Activated naive CD4-positive, alpha-beta T cell treated with anti-CD3 and anti-CD28 coated beads for 36 hours (primary cell): Measurements from ENCODE around the gene ATG13. TPM values are rescaled to one million over a fixed set of nuclear protein-coding genes. Genes with fewer than 3 reads are reported as not detected.
"Not testable (repeated sequence)": the region's sequence is repeated elsewhere in the genome, so short reads cannot be mapped to it uniquely, and the experiment has no call there.

Experiments
- CTCF ChIA-PET: fragments of 350-600 bp; sonication (Branson Sonifier 250); formaldehyde crosslinking; loops from one replicate; lab custom pipeline; 2021; ENCODE audit warnings: antibody characterized with exemption; lab: Charles Lee
- DNase-seq: peaks from one replicate; pipeline ENCODE4 v3.0.0-alpha.2; 2020
- H3K27ac Mint-ChIP-seq: one replicate; pipeline ENCODE4 v1.8.0; 2021; ENCODE audit warnings: mild to moderate bottlenecking, mixed read lengths
- H3K27me3 Mint-ChIP-seq: one replicate; pipeline ENCODE4 v1.8.0; 2021; ENCODE audit warnings: low read depth, mixed read lengths
- H3K36me3 Mint-ChIP-seq: one replicate; pipeline ENCODE4 v1.8.0; 2021; ENCODE audit warnings: low read depth, mixed read lengths
- H3K4me1 Mint-ChIP-seq: one replicate; pipeline ENCODE4 v1.8.0; 2021; ENCODE audit warnings: low read depth, mixed read lengths
- H3K4me3 Mint-ChIP-seq: one replicate; pipeline ENCODE4 v1.8.0; 2021; ENCODE audit warnings: mild to moderate bottlenecking, moderate library complexity, mixed read lengths
- H3K9me3 Mint-ChIP-seq: one replicate; pipeline ENCODE4 v1.8.0; 2021; ENCODE audit warnings: mixed read lengths
- intact Hi-C: fragments of 100-400 bp; cut with micrococcal nuclease; formaldehyde crosslinking; loops from one replicate; pipeline ENCODE4 v1.15.1; 2023
- total RNA-seq, 2 experiments: library from RNA; stranded (reverse); gene quantifications; one replicate each; pipeline ENCODE4 v1.2.3, GENCODE V29; 2021

ATG13 gene
- total RNA-seq, 2 experiments from 2014 or later = 54.7 to 55.6 TPM

GRCh38 chr11:46659908-46660307, 42.6 kb downstream of the ATG13 start:
- no peak overlapping the region for H3K27ac Mint-ChIP-seq
- H3K4me1 Mint-ChIP-seq = no peaks in the 10 kb centered on the region
- H3K36me3 Mint-ChIP-seq = peaks cover 18% of the 10 kb centered on the region
- intact Hi-C loops = no loop called here
- CTCF ChIA-PET = no interaction called here
- H3K27me3 Mint-ChIP-seq = no peaks in the 10 kb centered on the region
- no peaks in the 10 kb centered on the region for H3K9me3 Mint-ChIP-seq
- no peak for DNase-seq
- no peak overlapping the region for H3K4me3 Mint-ChIP-seq

- no peak overlapping the region for H3K4me3 Mint-ChIP-seq
- H3K36me3 Mint-ChIP-seq = peaks cover 23% of the 10 kb centered on the region
- CTCF ChIA-PET = no interaction called here
- intact Hi-C loops = no loop called here
- H3K27ac Mint-ChIP-seq = no peak overlapping the region
- no peaks in the 10 kb centered on the region for H3K27me3 Mint-ChIP-seq
- H3K9me3 Mint-ChIP-seq = no peaks in the 10 kb centered on the region
- DNase-seq = no peak
- no peaks in the 10 kb centered on the region for H3K4me1 Mint-ChIP-seq
Measured at GRCh38 chr11:46661836-46662235, 44.5 kb downstream of the ATG13 start.

GRCh38 chr11:46662366-46662765, 45.0 kb downstream of the ATG13 start:
- no peaks in the 10 kb centered on the region for H3K4me1 Mint-ChIP-seq
- DNase-seq = no peak
- no peaks in the 10 kb centered on the region for H3K9me3 Mint-ChIP-seq
- no peak overlapping the region for H3K4me3 Mint-ChIP-seq
- H3K36me3 Mint-ChIP-seq = peaks cover 19% of the 10 kb centered on the region
- no peak overlapping the region for H3K27ac Mint-ChIP-seq
- CTCF ChIA-PET = no interaction called here
- H3K27me3 Mint-ChIP-seq = no peaks in the 10 kb centered on the region
- intact Hi-C loops = no loop called here

- H3K27ac Mint-ChIP-seq = peak overlapping the region; percentile 22
- no peak for DNase-seq
- H3K36me3 Mint-ChIP-seq = peaks cover 12% of the 10 kb centered on the region
- CTCF ChIA-PET = no interaction called here
- no peak overlapping the region for H3K4me3 Mint-ChIP-seq
- intact Hi-C loops = no loop called here
- H3K9me3 Mint-ChIP-seq = no peaks in the 10 kb centered on the region
- no peaks in the 10 kb centered on the region for H3K27me3 Mint-ChIP-seq
- no peaks in the 10 kb centered on the region for H3K4me1 Mint-ChIP-seq
Measured at GRCh38 chr11:46663277-46663940, 46.1 kb downstream of the ATG13 start.

- no peaks in the 10 kb centered on the region for H3K27me3 Mint-ChIP-seq
- H3K4me1 Mint-ChIP-seq = peaks cover 4% of the 10 kb centered on the region
- H3K4me3 Mint-ChIP-seq = no peak overlapping the region
- DNase-seq = no peak
- no peak overlapping the region for H3K27ac Mint-ChIP-seq
- no peaks in the 10 kb centered on the region for H3K9me3 Mint-ChIP-seq
- peaks cover 11% of the 10 kb centered on the region for H3K36me3 Mint-ChIP-seq
- intact Hi-C loops = no loop called here
- CTCF ChIA-PET = no interaction called here
Measured at GRCh38 chr11:46664612-46665011, 47.3 kb downstream of the ATG13 start.

GRCh38 chr11:46665356-46665755, 48.0 kb downstream of the ATG13 start:
- no peak overlapping the region for H3K27ac Mint-ChIP-seq
- H3K4me3 Mint-ChIP-seq = no peak overlapping the region
- peaks cover 9% of the 10 kb centered on the region for H3K4me1 Mint-ChIP-seq
- no peaks in the 10 kb centered on the region for H3K9me3 Mint-ChIP-seq
- H3K27me3 Mint-ChIP-seq = no peaks in the 10 kb centered on the region
- H3K36me3 Mint-ChIP-seq = peaks cover 12% of the 10 kb centered on the region
- CTCF ChIA-PET = no interaction called here
- no peak for DNase-seq
- intact Hi-C loops = no loop called here

GRCh38 chr11:46666516-46666915, 49.2 kb downstream of the ATG13 start:
- peaks cover 20% of the 10 kb centered on the region for H3K4me1 Mint-ChIP-seq
- no peaks in the 10 kb centered on the region for H3K9me3 Mint-ChIP-seq
- intact Hi-C loops = no loop called here
- no peak overlapping the region for H3K4me3 Mint-ChIP-seq
- no peak overlapping the region for H3K27ac Mint-ChIP-seq
- peaks cover 12% of the 10 kb centered on the region for H3K36me3 Mint-ChIP-seq
- CTCF ChIA-PET = no interaction called here
- no peaks in the 10 kb centered on the region for H3K27me3 Mint-ChIP-seq
- no peak for DNase-seq

- Mint-ChIP-seq H3K9me3 (no peaks in the 10 kb centered on the region), H3K27me3 (no peaks in the 10 kb centered on the region), H3K4me3 (no peak overlapping the region), H3K36me3 (peaks cover 13% of the 10 kb centered on the region), H3K4me1 (peaks cover 26% of the 10 kb centered on the region), H3K27ac (no peak overlapping the region)
- CTCF ChIA-PET = no interaction called here
- DNase-seq = no peak
- intact Hi-C loops = no loop called here
Measured at GRCh38 chr11:46667043-46667481, 49.7 kb downstream of the ATG13 start.

GRCh38 chr11:46668480-46669085, 51.2 kb downstream of the ATG13 start:
- no peaks in the 10 kb centered on the region for H3K9me3 Mint-ChIP-seq
- no peak overlapping the region for H3K27ac Mint-ChIP-seq
- intact Hi-C loops = no loop called here
- no peak for DNase-seq
- peaks cover 39% of the 10 kb centered on the region for H3K4me1 Mint-ChIP-seq
- CTCF ChIA-PET = no interaction called here
- no peaks in the 10 kb centered on the region for H3K27me3 Mint-ChIP-seq
- no peak overlapping the region for H3K4me3 Mint-ChIP-seq
- peaks cover 19% of the 10 kb centered on the region for H3K36me3 Mint-ChIP-seq

GRCh38 chr11:46669711-46670139, 52.4 kb downstream of the ATG13 start:
- no peak for DNase-seq
- Mint-ChIP-seq H3K9me3 (no peaks in the 10 kb centered on the region), H3K36me3 (peaks cover 18% of the 10 kb centered on the region), H3K27me3 (no peaks in the 10 kb centered on the region), H3K4me3 (no peak overlapping the region), H3K27ac (peak overlapping the region; percentile 62), H3K4me1 (peaks cover 51% of the 10 kb centered on the region)
- intact Hi-C loops = loop anchor here (2.0 to 5.0 kb wide), 2 partner anchors 75 to 282 kb away; partner anchors contain the start of gene AMBRA1
- CTCF ChIA-PET = interaction anchor here (0.6 to 1.7 kb wide), 3 partner anchors 31 to 598 kb away, joined by 3 to 5 read pairs (median 4); partner anchors contain the start of genes ARHGAP1 and ZNF408

GRCh38 chr11:46670521-46670920, 53.2 kb downstream of the ATG13 start:
- H3K9me3 Mint-ChIP-seq, H3K27me3 Mint-ChIP-seq, DNase-seq, H3K4me3 Mint-ChIP-seq: not testable (repeated sequence)
- H3K36me3 Mint-ChIP-seq = peaks cover 18% of the 10 kb centered on the region
- H3K4me1 Mint-ChIP-seq = peaks cover 59% of the 10 kb centered on the region
- peak overlapping the region; percentile 90 for H3K27ac Mint-ChIP-seq
- CTCF ChIA-PET = interaction anchor here (0.6 to 1.7 kb wide), 6 partner anchors 21 to 239 kb away, joined by 3 to 5 read pairs (median 3); partner anchors contain the start of genes ARHGAP1 and ZNF408
- intact Hi-C loops = loop anchor here (2.0 to 5.0 kb wide), 2 partner anchors 76 to 283 kb away; partner anchors contain the start of gene AMBRA1

- H3K27me3 Mint-ChIP-seq = no peaks in the 10 kb centered on the region
- intact Hi-C loops = loop anchor here (1.0 to 5.0 kb wide), 3 partner anchors 28 to 285 kb away; partner anchors contain the start of genes AMBRA1 and ARHGAP1
- CTCF ChIA-PET = interaction anchor here (1.6 kb wide), 1 partner anchor 20 kb away, joined by 3 read pairs; no protein-coding TSS in a partner anchor
- H3K4me3 Mint-ChIP-seq = no peak overlapping the region
- peaks cover 70% of the 10 kb centered on the region for H3K4me1 Mint-ChIP-seq
- H3K27ac Mint-ChIP-seq = peak overlapping the region; percentile 90
- H3K9me3 Mint-ChIP-seq = no peaks in the 10 kb centered on the region
- no peak for DNase-seq
- H3K36me3 Mint-ChIP-seq = peaks cover 12% of the 10 kb centered on the region
Measured at GRCh38 chr11:46671958-46672315, 54.6 kb downstream of the ATG13 start.
